HFF-Myc (cell line): ENCODE results near the gene PTPN23.

Source experiments
- DNase-seq: peaks from one replicate; pipeline ENCODE4 v3.0.0-alpha.2; 2011; ENCODE audit warnings: low read depth; ENCODE audit errors: extremely low read depth
- H3K4me3 ChIP-seq: replicated peaks from 2 replicates; pipeline ENCODE4 v1.5.1; 2011; ENCODE audit warnings: low read depth, mild to moderate bottlenecking, control low read depth, low read length
- CTCF ChIP-seq: IDR thresholded peaks from 2 replicates; pipeline ENCODE4 v1.5.1; 2012; ENCODE audit warnings: mild to moderate bottlenecking, low read depth, low read length, control low read depth; ENCODE audit errors: missing control alignments

PTPN23 gene

GRCh38 chr3:47407237-47407636 lies 26.4 kb downstream of the PTPN23 start:
- TF ChIP-seq CTCF = no peak
- no peak overlapping the region for H3K4me3 ChIP-seq
- DNase-seq = no peak

- no peak for DNase-seq
- TF ChIP-seq CTCF = no peak
- no peak overlapping the region for H3K4me3 ChIP-seq
These were observed 27.3 kb downstream of the PTPN23 start for GRCh38 chr3:47407896-47408838.

- H3K4me3 ChIP-seq = no peak overlapping the region
- no peak for TF ChIP-seq CTCF
- no peak for DNase-seq
These were observed 28.0 kb downstream of the PTPN23 start for GRCh38 chr3:47408839-47409229.

- no peak overlapping the region for H3K4me3 ChIP-seq
- DNase-seq = no peak
- no peak for TF ChIP-seq CTCF
These were observed 28.5 kb downstream of the PTPN23 start for GRCh38 chr3:47409284-47409683.

- no peak for TF ChIP-seq CTCF
These were observed 29.0 kb downstream of the PTPN23 start for GRCh38 chr3:47409688-47410416.

GRCh38 chr3:47410417-47410720 lies 29.5 kb downstream of the PTPN23 start:
- no peak overlapping the region for H3K4me3 ChIP-seq
- DNase-seq = no peak
- TF ChIP-seq CTCF = no peak

More at GRCh38 chr3:47409688-47410416, 29.0 kb downstream of the PTPN23 start:
- H3K4me3 ChIP-seq = no peak overlapping the region
- no peak for DNase-seq
